ENCODE measurements around the gene LRRC75A. TPM values are rescaled to one million over a fixed set of nuclear protein-coding genes. Genes with fewer than 3 reads are reported as not detected.

LRRC75A gene
- total RNA-seq, 1 experiment from 2014 or later, result 2.8 TPM

GRCh38 chr17:16459271-16459670, 32.7 kb downstream of the LRRC75A start:
- no TSS peak for BruUV-seq (replicated peaks)
- Histone ChIP-seq H3K4me3 (ENCODE audit: low read depth, low read length, poor library complexity, severe bottlenecking) (no peak overlapping the region), H3K4me1 (ENCODE audit: insufficient read depth, low read length, poor library complexity, severe bottlenecking) (no peaks in the 10 kb centered on the region), H3K9me3 (ENCODE audit: low read depth, low read length, poor library complexity, severe bottlenecking) (no peaks in the 10 kb centered on the region), H3K36me3 (ENCODE audit: insufficient read depth, low read length, poor library complexity, severe bottlenecking) (no peaks in the 10 kb centered on the region), H3K27ac (ENCODE audit: low read depth, low read length, poor library complexity, severe bottlenecking) (peak overlapping the region; percentile 2), H3K27me3 (replicated peaks; ENCODE audit: insufficient read depth, low read depth, low read length, poor library complexity) (no peaks in the 10 kb centered on the region)
- POLR2A ChIA-PET (ENCODE audit: low non-redundant PET), result no interaction called here
- no peak for DNase-seq (ENCODE audit: low spot score)
- CTCF ChIA-PET, result interaction anchor here (0.5 kb wide), 1 partner anchor 14 kb away, joined by 5 read pairs; no protein-coding TSS in a partner anchor
- TF ChIP-seq CTCF (conservative IDR thresholded peaks at IDR 0.05; ENCODE audit: low read depth, low read length) (no peak), EZH2 (IDR thresholded peaks at IDR 0.05; ENCODE audit: borderline replicate concordance, low read depth, low read length, poor library complexity, severe bottlenecking) (no peak)
- intact Hi-C loops (cut with micrococcal nuclease; ENCODE audit: unreplicated experiment), result no loop called here

- BruUV-seq (replicated peaks), result no TSS peak
- Histone ChIP-seq H3K36me3 (ENCODE audit: insufficient read depth, low read length, poor library complexity, severe bottlenecking) (no peaks in the 10 kb centered on the region), H3K27ac (ENCODE audit: low read depth, low read length, poor library complexity, severe bottlenecking) (no peak overlapping the region), H3K4me3 (ENCODE audit: low read depth, low read length, poor library complexity, severe bottlenecking) (no peak overlapping the region), H3K4me1 (ENCODE audit: insufficient read depth, low read length, poor library complexity, severe bottlenecking) (no peaks in the 10 kb centered on the region), H3K27me3 (replicated peaks; ENCODE audit: insufficient read depth, low read depth, low read length, poor library complexity) (no peaks in the 10 kb centered on the region), H3K9me3 (ENCODE audit: low read depth, low read length, poor library complexity, severe bottlenecking) (no peaks in the 10 kb centered on the region)
- DNase-seq (ENCODE audit: low spot score), result no peak
- TF ChIP-seq CTCF (conservative IDR thresholded peaks at IDR 0.05; ENCODE audit: low read depth, low read length), result peak; percentile 27; the same call in 1 of the 2 replicates
- TF ChIP-seq EZH2 (IDR thresholded peaks at IDR 0.05; ENCODE audit: borderline replicate concordance, low read depth, low read length, poor library complexity, severe bottlenecking), result no peak
- POLR2A ChIA-PET (ENCODE audit: low non-redundant PET), result no interaction called here
- intact Hi-C loops (cut with micrococcal nuclease; ENCODE audit: unreplicated experiment), result no loop called here
- CTCF ChIA-PET, result no interaction called here
These were observed 35.2 kb downstream of the LRRC75A start for GRCh38 chr17:16456742-16457316.

- Histone ChIP-seq H3K27me3 (replicated peaks; ENCODE audit: insufficient read depth, low read depth, low read length, poor library complexity) (no peaks in the 10 kb centered on the region), H3K9me3 (ENCODE audit: low read depth, low read length, poor library complexity, severe bottlenecking) (no peaks in the 10 kb centered on the region), H3K36me3 (ENCODE audit: insufficient read depth, low read length, poor library complexity, severe bottlenecking) (no peaks in the 10 kb centered on the region), H3K27ac (ENCODE audit: low read depth, low read length, poor library complexity, severe bottlenecking) (no peak overlapping the region), H3K4me1 (ENCODE audit: insufficient read depth, low read length, poor library complexity, severe bottlenecking) (no peaks in the 10 kb centered on the region), H3K4me3 (ENCODE audit: low read depth, low read length, poor library complexity, severe bottlenecking) (no peak overlapping the region)
- intact Hi-C loops (cut with micrococcal nuclease; ENCODE audit: unreplicated experiment), result no loop called here
- ChIA-PET POLR2A (ENCODE audit: low non-redundant PET) (no interaction called here), CTCF (interaction anchor here (1.2 kb wide), 1 partner anchor 65 kb away, joined by 3 read pairs; no protein-coding TSS in a partner anchor)
- no peak for DNase-seq (ENCODE audit: low spot score)
- no TSS peak for BruUV-seq (replicated peaks)
- TF ChIP-seq EZH2 (IDR thresholded peaks at IDR 0.05; ENCODE audit: borderline replicate concordance, low read depth, low read length, poor library complexity, severe bottlenecking), result no peak
- TF ChIP-seq CTCF (conservative IDR thresholded peaks at IDR 0.05; ENCODE audit: low read depth, low read length), result no peak
These were observed 35.8 kb downstream of the LRRC75A start for GRCh38 chr17:16455997-16456741.

All from A673 (cell line).